GM15510 (cell line): ENCODE data around the gene PAM16.

Experiments used
- POLR2A ChIP-seq: IDR thresholded peaks from 3 replicates; pipeline ENCODE4 v1.6.1; 2011; ENCODE audit warnings: borderline replicate concordance; ENCODE audit not compliant: insufficient read length; ENCODE audit errors: extremely low read depth

PAM16 gene

GRCh38 chr16:4378161-4378666 lies 27.1 kb upstream of the PAM16 start:
- no peak for TF ChIP-seq POLR2A

GRCh38 chr16:4377573-4378154 lies 26.5 kb upstream of the PAM16 start:
- no peak for TF ChIP-seq POLR2A

GRCh38 chr16:4376893-4377572 lies 25.9 kb upstream of the PAM16 start:
- TF ChIP-seq POLR2A: no peak

GRCh38 chr16:4376126-4376892 lies 25.2 kb upstream of the PAM16 start:
- no peak for TF ChIP-seq POLR2A

- TF ChIP-seq POLR2A: no peak
These were observed 24.6 kb upstream of the PAM16 start for GRCh38 chr16:4375717-4376116.

- TF ChIP-seq POLR2A: no peak
These were observed 23.0 kb upstream of the PAM16 start for GRCh38 chr16:4373909-4374742.

- no peak for TF ChIP-seq POLR2A
These were observed 22.3 kb upstream of the PAM16 start for GRCh38 chr16:4373356-4373908.

GRCh38 chr16:4372578-4373355 lies 21.6 kb upstream of the PAM16 start:
- no peak for TF ChIP-seq POLR2A

GRCh38 chr16:4372001-4372577 lies 21.0 kb upstream of the PAM16 start:
- TF ChIP-seq POLR2A: no peak

- TF ChIP-seq POLR2A: peak; percentile 37
These were observed 20.4 kb upstream of the PAM16 start, which contains the start of gene VASN for GRCh38 chr16:4371357-4372000. Gene VASN, plus strand, starts transcription at chr16:4371848. Its CDS starts 9,030 bp downstream, at chr16:4380878.

GRCh38 chr16:4370570-4371356 lies 19.6 kb upstream of the PAM16 start:
- TF ChIP-seq POLR2A: no peak

- no peak for TF ChIP-seq POLR2A
These were observed 19.0 kb upstream of the PAM16 start for GRCh38 chr16:4370151-4370550.
